ENCODE results near the gene TENM3.

Gene TENM3

DNA sequence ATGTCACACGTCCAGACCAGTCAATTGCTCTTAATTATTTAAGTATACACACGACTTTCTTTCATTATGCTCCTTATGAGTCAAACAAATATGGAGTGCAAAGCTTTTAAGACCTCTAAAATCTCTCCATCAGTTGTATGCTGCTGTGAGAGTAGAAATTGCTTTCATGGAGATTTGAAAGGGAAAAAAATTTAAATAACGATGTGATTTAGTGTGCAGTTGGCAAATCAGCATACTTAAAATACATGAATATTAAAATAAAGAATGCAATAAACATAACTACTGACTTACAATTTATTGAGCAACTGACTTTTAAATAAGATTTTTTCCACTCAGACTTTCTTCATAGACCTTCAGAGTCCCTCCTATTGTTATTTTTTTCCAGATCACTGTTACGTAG lies 9.0 kb downstream of the TENM3 start:
- Histone ChIP-seq H3K27ac (ENCODE audit: low read depth in 2 of 2, low read length in 2 of 2) (no peak overlapping the region), H3K36me3 (ENCODE audit: control insufficient read depth in 2 of 2, insufficient read depth in 2 of 2, low read length in 2 of 2) (no peaks in the 10 kb centered on the region), H3K4me1 (ENCODE audit: control insufficient read depth in 2 of 2, insufficient read depth in 2 of 2, low read length in 2 of 2) (no peaks in the 10 kb centered on the region)

DNA sequence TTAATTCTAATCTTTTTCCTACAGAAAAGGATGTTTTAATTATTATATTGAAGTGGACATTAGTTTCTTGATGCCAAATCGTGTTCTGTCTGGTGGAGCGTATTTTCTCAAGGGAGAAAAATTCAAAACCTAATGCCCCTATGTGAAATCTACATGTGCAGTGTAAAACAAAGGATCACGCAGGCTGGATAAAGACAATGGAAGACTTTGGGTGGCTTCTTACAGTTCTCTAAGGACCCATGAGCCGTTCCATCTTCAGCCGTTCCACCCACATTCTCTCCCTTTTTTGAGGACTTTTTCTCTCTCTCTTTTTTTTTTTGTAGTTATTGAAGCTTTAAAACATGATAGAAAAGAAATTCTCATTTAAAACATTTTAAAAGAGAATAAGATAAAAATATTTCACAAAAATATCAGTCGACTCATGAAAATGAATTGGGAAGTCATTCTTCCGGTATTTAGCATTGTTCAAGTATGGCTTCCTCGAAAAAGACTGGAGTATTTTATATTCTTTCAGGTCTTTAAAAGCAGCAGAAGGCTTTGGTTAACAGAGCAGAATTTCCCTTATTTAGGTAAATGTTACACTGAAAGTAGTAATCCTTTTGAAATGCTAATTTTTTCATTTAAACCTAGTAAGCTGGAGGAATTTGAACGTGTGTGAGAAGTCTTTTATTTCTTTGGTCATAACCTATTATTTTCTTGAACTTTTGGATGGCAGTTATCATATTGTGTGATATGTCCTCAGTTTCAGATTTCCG lies 11.0 kb downstream of the TENM3 start:
- no peak overlapping the region for H3K27ac ChIP-seq (ENCODE audit: low read depth in 2 of 2, low read length in 2 of 2)
- H3K9me3 ChIP-seq (ENCODE audit: control insufficient read depth in 2 of 2, low read length in 2 of 2): no peaks in the 10 kb centered on the region
- H3K36me3 ChIP-seq (ENCODE audit: control insufficient read depth in 2 of 2, insufficient read depth in 2 of 2, low read length in 2 of 2): no peaks in the 10 kb centered on the region
- H3K27me3 ChIP-seq (ENCODE audit: control insufficient read depth in 2 of 2, insufficient read depth in 2 of 2, low read length in 2 of 2): no peaks in the 10 kb centered on the region
- H3K9ac ChIP-seq (ENCODE audit: low read depth in 1 of 2, low read length in 2 of 2): no peak overlapping the region
- no peak overlapping the region for H3K4me3 ChIP-seq (ENCODE audit: low read length in 2 of 2)
- no peaks in the 10 kb centered on the region for H3K4me1 ChIP-seq (ENCODE audit: control insufficient read depth in 2 of 2, insufficient read depth in 2 of 2, low read length in 2 of 2)

More for the DNA sequence above, 9.0 kb downstream of the TENM3 start:
- Histone ChIP-seq H3K4me3 (ENCODE audit: low read length in 2 of 2) (no peak overlapping the region), H3K9me3 (ENCODE audit: control insufficient read depth in 2 of 2, low read length in 2 of 2) (no peaks in the 10 kb centered on the region), H3K9ac (ENCODE audit: low read depth in 1 of 2, low read length in 2 of 2) (no peak overlapping the region), H3K27me3 (ENCODE audit: control insufficient read depth in 2 of 2, insufficient read depth in 2 of 2, low read length in 2 of 2) (no peaks in the 10 kb centered on the region)

DNA sequence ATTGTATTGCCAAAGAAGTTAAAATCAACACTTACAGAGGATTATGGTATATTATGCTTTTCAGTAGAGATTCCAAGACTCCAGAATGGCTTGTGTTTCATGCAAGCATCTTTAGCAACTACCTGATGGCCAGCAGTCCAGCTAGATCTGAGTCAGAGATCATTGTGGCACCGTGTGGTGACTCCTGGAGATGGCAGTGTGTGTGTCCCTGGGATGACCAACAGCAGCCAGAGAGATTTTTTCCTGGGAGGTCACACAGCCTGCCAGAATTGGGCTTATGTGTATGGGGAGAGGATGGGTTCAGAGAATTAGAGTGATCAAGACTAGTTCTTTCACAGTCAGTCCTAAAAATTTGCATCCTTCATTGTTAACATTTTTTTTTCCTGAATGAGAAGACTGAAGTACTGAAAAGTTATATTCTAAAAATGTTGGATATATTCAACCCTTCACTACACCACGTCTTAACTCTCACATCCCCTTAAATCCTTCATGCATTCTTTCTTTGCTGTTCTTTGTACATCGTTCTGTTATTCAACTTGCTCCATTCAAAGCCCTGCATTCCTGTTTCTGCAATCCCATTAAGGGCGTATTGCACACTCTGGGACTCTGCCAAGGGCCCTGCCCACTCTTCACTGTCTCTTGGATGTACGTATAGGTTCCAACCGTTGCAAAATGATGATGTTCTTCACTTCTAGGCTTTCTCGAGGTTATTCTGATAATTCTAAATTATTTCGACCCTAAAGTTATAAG lies 12.4 kb downstream of the TENM3 start:
- H3K9me3 ChIP-seq (ENCODE audit: control insufficient read depth in 2 of 2, low read length in 2 of 2): no peaks in the 10 kb centered on the region
- no peaks in the 10 kb centered on the region for H3K4me1 ChIP-seq (ENCODE audit: control insufficient read depth in 2 of 2, insufficient read depth in 2 of 2, low read length in 2 of 2)
- H3K27ac ChIP-seq (ENCODE audit: low read depth in 2 of 2, low read length in 2 of 2): no peak overlapping the region
- no peak overlapping the region for H3K9ac ChIP-seq (ENCODE audit: low read depth in 1 of 2, low read length in 2 of 2)
- no peak overlapping the region for H3K4me3 ChIP-seq (ENCODE audit: low read length in 2 of 2)
- no peaks in the 10 kb centered on the region for H3K36me3 ChIP-seq (ENCODE audit: control insufficient read depth in 2 of 2, insufficient read depth in 2 of 2, low read length in 2 of 2)
- H3K27me3 ChIP-seq (ENCODE audit: control insufficient read depth in 2 of 2, insufficient read depth in 2 of 2, low read length in 2 of 2): no peaks in the 10 kb centered on the region

DNA sequence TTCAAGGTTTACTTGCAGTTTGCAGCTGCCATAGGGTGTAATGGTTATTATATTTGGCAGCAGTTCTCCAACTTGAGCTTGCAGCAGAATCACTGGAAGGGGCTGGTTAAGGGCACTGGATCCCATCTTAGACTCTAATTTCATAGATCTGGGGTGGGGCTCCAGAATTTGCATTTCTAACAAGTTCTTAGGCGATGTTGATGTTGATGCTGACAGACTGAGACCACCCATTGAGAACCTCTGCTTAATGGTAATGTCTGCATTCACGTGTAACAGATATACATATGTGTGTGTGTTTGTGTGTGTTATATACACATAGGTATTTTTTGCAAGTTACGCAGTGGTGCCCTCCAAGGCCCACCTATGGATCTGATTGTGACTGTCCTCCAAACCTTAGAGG lies 13.8 kb downstream of the TENM3 start:
- H3K4me3 ChIP-seq (ENCODE audit: low read length in 2 of 2): no peak overlapping the region
- H3K9me3 ChIP-seq (ENCODE audit: control insufficient read depth in 2 of 2, low read length in 2 of 2): no peaks in the 10 kb centered on the region
- no peak overlapping the region for H3K9ac ChIP-seq (ENCODE audit: low read depth in 1 of 2, low read length in 2 of 2)
- no peaks in the 10 kb centered on the region for H3K4me1 ChIP-seq (ENCODE audit: control insufficient read depth in 2 of 2, insufficient read depth in 2 of 2, low read length in 2 of 2)
- no peaks in the 10 kb centered on the region for H3K27me3 ChIP-seq (ENCODE audit: control insufficient read depth in 2 of 2, insufficient read depth in 2 of 2, low read length in 2 of 2)
- no peaks in the 10 kb centered on the region for H3K36me3 ChIP-seq (ENCODE audit: control insufficient read depth in 2 of 2, insufficient read depth in 2 of 2, low read length in 2 of 2)
- no peak overlapping the region for H3K27ac ChIP-seq (ENCODE audit: low read depth in 2 of 2, low read length in 2 of 2)

DNA sequence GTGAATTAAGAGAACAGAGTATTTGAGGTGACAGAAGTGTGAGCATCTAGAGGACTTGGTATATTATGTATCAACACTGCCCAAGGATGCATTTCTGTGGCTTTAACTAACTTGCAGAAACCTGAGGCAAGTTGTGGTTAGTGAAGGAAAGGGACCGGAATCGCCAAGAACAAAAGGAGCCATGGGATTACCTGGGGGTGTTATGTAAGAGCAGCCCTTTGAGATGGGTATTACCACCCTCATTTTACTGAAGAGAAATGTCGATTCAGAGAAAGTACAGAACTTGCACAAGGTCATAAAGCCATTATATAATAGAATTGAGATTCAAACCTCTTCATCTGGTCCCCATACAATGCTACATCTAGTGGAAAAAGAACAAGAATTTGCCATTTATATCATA lies 14.3 kb downstream of the TENM3 start:
- Histone ChIP-seq H3K4me3 (ENCODE audit: low read length in 2 of 2) (no peak overlapping the region), H3K27me3 (ENCODE audit: control insufficient read depth in 2 of 2, insufficient read depth in 2 of 2, low read length in 2 of 2) (no peaks in the 10 kb centered on the region), H3K36me3 (ENCODE audit: control insufficient read depth in 2 of 2, insufficient read depth in 2 of 2, low read length in 2 of 2) (no peaks in the 10 kb centered on the region), H3K27ac (ENCODE audit: low read depth in 2 of 2, low read length in 2 of 2) (no peak overlapping the region), H3K9ac (ENCODE audit: low read depth in 1 of 2, low read length in 2 of 2) (no peak overlapping the region), H3K9me3 (ENCODE audit: control insufficient read depth in 2 of 2, low read length in 2 of 2) (no peaks in the 10 kb centered on the region), H3K4me1 (ENCODE audit: control insufficient read depth in 2 of 2, insufficient read depth in 2 of 2, low read length in 2 of 2) (no peaks in the 10 kb centered on the region)

DNA sequence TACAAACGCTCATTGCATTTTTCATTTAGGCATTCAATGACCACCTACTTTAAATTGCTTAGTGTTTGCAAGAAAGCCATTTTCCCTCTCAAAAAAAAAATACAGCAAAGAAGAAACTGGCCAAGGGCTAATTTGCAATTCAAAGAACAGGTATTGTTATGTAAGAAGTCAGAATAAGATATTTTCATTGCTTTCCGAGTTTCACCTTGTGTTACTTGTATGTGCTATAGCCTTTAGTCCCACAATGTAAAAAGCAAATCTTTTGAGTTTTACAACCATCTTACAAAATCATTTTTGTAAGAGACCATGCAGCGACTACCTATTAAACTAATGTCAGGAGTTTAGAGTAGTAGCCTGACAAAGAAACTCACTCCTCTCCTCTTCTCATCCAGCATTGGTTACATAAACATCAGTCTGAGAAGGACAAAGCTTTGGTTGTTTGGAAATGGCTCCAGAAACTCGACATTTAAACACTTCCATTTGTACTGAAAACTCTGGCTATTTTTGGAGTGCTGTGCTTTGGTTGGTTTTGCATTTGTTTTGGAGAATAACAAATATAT lies 15.3 kb downstream of the TENM3 start:
- H3K9me3 ChIP-seq (ENCODE audit: control insufficient read depth in 2 of 2, low read length in 2 of 2): no peaks in the 10 kb centered on the region
- no peaks in the 10 kb centered on the region for H3K27me3 ChIP-seq (ENCODE audit: control insufficient read depth in 2 of 2, insufficient read depth in 2 of 2, low read length in 2 of 2)
- H3K4me1 ChIP-seq (ENCODE audit: control insufficient read depth in 2 of 2, insufficient read depth in 2 of 2, low read length in 2 of 2): no peaks in the 10 kb centered on the region
- no peaks in the 10 kb centered on the region for H3K36me3 ChIP-seq (ENCODE audit: control insufficient read depth in 2 of 2, insufficient read depth in 2 of 2, low read length in 2 of 2)
- no peak overlapping the region for H3K9ac ChIP-seq (ENCODE audit: low read depth in 1 of 2, low read length in 2 of 2)
- no peak overlapping the region for H3K4me3 ChIP-seq (ENCODE audit: low read length in 2 of 2)
- H3K27ac ChIP-seq (ENCODE audit: low read depth in 2 of 2, low read length in 2 of 2): no peak overlapping the region

DNA sequence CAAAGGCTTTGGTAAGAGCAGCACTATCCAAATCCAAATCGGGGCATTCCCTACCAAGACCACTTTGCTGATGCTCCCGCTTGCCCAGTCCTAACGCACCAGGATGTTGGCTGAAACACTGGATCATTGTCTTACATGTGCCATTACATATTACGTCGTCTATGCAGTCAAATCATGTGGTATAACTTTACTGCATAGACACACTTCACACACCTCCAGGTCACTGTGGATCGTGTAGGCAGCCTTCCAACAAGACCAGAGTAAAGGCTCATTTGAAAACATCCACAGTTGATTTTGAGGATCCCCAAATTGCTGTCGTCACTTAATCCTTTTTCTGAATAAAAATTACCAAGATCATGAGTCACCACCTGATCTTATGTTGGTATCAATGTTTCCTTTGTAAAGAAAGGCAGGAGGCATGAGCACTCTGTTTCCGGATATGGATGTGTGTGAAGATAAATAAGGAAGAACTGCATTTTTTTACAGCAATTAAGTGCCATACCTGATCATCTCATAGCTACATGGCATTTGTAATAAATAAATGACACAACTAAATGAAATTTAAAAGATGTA lies 18.5 kb downstream of the TENM3 start:
- Histone ChIP-seq H3K27ac (ENCODE audit: low read depth in 2 of 2, low read length in 2 of 2) (no peak overlapping the region), H3K27me3 (ENCODE audit: control insufficient read depth in 2 of 2, insufficient read depth in 2 of 2, low read length in 2 of 2) (no peaks in the 10 kb centered on the region), H3K9me3 (ENCODE audit: control insufficient read depth in 2 of 2, low read length in 2 of 2) (no peaks in the 10 kb centered on the region)

DNA sequence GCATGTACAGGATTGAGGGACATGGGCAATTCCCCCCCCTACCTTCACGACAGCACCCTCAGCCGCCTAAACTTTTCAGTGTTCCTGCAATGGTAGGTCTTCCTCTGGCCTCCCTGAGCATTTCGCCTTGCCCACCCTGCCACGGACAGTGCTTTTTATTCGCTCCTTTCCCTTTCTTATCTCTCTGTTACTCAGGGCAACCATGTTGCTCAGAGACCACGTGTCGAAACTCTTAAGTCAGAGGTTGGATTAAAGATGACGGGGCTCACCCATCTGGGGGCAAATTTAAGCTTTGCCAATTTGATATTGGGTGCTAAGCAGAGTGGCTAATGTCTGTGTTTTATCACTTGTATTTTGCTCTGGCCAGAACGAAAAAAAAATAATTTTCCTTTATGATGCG lies 20.4 kb downstream of the TENM3 start:
- no peaks in the 10 kb centered on the region for H3K4me1 ChIP-seq (ENCODE audit: control insufficient read depth in 2 of 2, insufficient read depth in 2 of 2, low read length in 2 of 2)
- H3K36me3 ChIP-seq (ENCODE audit: control insufficient read depth in 2 of 2, insufficient read depth in 2 of 2, low read length in 2 of 2): no peaks in the 10 kb centered on the region
- no peak overlapping the region for H3K4me3 ChIP-seq (ENCODE audit: low read length in 2 of 2)
- no peak overlapping the region for H3K9ac ChIP-seq (ENCODE audit: low read depth in 1 of 2, low read length in 2 of 2)
- no peaks in the 10 kb centered on the region for H3K27me3 ChIP-seq (ENCODE audit: control insufficient read depth in 2 of 2, insufficient read depth in 2 of 2, low read length in 2 of 2)
- H3K27ac ChIP-seq (ENCODE audit: low read depth in 2 of 2, low read length in 2 of 2): no peak overlapping the region
- no peaks in the 10 kb centered on the region for H3K9me3 ChIP-seq (ENCODE audit: control insufficient read depth in 2 of 2, low read length in 2 of 2)

More for the DNA sequence above, 18.5 kb downstream of the TENM3 start:
- H3K9ac ChIP-seq (ENCODE audit: low read depth in 1 of 2, low read length in 2 of 2): no peak overlapping the region
- H3K4me1 ChIP-seq (ENCODE audit: control insufficient read depth in 2 of 2, insufficient read depth in 2 of 2, low read length in 2 of 2): no peaks in the 10 kb centered on the region
- no peaks in the 10 kb centered on the region for H3K36me3 ChIP-seq (ENCODE audit: control insufficient read depth in 2 of 2, insufficient read depth in 2 of 2, low read length in 2 of 2)
- H3K4me3 ChIP-seq (ENCODE audit: low read length in 2 of 2): no peak overlapping the region

DNA sequence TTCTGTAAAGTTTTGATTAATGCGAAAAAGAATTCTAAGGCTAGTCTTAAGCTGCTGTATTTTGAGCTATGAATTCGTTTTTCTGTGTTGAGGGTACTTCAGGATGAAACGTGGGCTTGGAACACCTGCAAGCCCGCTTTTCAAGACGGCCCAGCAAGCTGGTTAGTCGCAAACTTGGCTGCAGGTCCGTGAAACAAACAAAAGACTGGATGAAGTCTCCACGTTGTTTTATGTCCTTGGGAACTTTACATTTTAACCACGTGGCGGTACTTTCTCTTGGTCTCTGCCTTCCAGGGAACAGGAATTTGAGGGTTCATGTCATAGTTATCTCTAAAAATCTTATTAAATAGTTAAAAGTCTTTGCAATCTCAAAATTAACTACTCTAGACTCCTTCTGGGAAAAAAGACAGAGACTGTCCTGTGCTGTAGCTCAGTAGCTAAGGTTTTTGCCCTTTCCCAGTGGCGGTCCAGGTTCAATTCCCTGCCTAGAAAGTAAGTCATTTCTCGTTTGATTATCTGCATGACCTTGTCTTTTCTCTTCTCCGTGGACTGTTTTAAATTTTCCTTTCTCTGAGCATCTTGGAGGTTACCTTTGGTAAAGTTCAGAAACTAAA lies 21.0 kb downstream of the TENM3 start:
- no peak overlapping the region for H3K4me3 ChIP-seq (ENCODE audit: low read length in 2 of 2)

DNA sequence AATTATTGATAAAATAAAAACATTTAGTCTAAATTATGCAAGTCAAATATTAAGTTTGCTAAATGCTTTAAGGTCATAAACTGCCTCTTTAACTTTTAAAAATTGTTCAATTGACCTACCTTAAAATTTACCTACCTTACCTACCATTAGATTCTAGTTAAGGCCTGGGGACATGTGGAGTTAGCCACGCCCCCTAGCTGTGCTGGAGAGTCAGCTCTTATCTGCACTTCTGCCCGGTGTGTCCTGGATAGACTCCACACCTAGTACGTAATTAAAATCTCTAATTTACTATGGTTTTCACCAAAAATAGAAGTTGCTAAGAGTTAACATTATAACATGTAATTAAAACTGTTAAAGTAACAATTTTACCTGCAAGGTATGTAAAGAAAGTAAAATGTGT lies 22.7 kb downstream of the TENM3 start:
- Histone ChIP-seq H3K27me3 (ENCODE audit: control insufficient read depth in 2 of 2, insufficient read depth in 2 of 2, low read length in 2 of 2) (no peaks in the 10 kb centered on the region), H3K4me3 (ENCODE audit: low read length in 2 of 2) (no peak overlapping the region), H3K9ac (ENCODE audit: low read depth in 1 of 2, low read length in 2 of 2) (no peak overlapping the region)

More for the DNA sequence above, 21.0 kb downstream of the TENM3 start:
- Histone ChIP-seq H3K9ac (ENCODE audit: low read depth in 1 of 2, low read length in 2 of 2) (no peak overlapping the region), H3K9me3 (ENCODE audit: control insufficient read depth in 2 of 2, low read length in 2 of 2) (no peaks in the 10 kb centered on the region), H3K27me3 (ENCODE audit: control insufficient read depth in 2 of 2, insufficient read depth in 2 of 2, low read length in 2 of 2) (no peaks in the 10 kb centered on the region), H3K36me3 (ENCODE audit: control insufficient read depth in 2 of 2, insufficient read depth in 2 of 2, low read length in 2 of 2) (no peaks in the 10 kb centered on the region), H3K4me1 (ENCODE audit: control insufficient read depth in 2 of 2, insufficient read depth in 2 of 2, low read length in 2 of 2) (no peaks in the 10 kb centered on the region), H3K27ac (ENCODE audit: low read depth in 2 of 2, low read length in 2 of 2) (no peak overlapping the region)

More for the DNA sequence above, 22.7 kb downstream of the TENM3 start:
- Histone ChIP-seq H3K4me1 (ENCODE audit: control insufficient read depth in 2 of 2, insufficient read depth in 2 of 2, low read length in 2 of 2) (no peaks in the 10 kb centered on the region), H3K27ac (ENCODE audit: low read depth in 2 of 2, low read length in 2 of 2) (no peak overlapping the region), H3K36me3 (ENCODE audit: control insufficient read depth in 2 of 2, insufficient read depth in 2 of 2, low read length in 2 of 2) (no peaks in the 10 kb centered on the region), H3K9me3 (ENCODE audit: control insufficient read depth in 2 of 2, low read length in 2 of 2) (no peaks in the 10 kb centered on the region)

Data from mucosa of rectum (tissue), 2 donors.